Measurements from ENCODE around the gene CCER1.

Gene CCER1

GRCh38 chr12:90947869-90948268 lies 7.1 kb downstream of the CCER1 start:
- Histone ChIP-seq H3K9me2 (replicated peaks; ENCODE audit: low read depth, low read length) (no peaks in the 10 kb centered on the region), H3K9ac (ENCODE audit: low read depth, low read length, poor library complexity, severe bottlenecking) (no peak overlapping the region), H3K79me2 (ENCODE audit: insufficient read depth, low read length) (no peaks in the 10 kb centered on the region), H3K4me3 (ENCODE audit: low read length, poor library complexity, severe bottlenecking) (no peak overlapping the region), H3F3A (ENCODE audit: low read depth) (no peaks in the 10 kb centered on the region), H3K36me3 (ENCODE audit: insufficient read depth, low read length) (no peaks in the 10 kb centered on the region), H3K27me3 (ENCODE audit: insufficient read depth, low read length, poor library complexity, severe bottlenecking) (no peaks in the 10 kb centered on the region), H3K9me3 (ENCODE audit: insufficient read depth, low read depth, low read length) (no peaks in the 10 kb centered on the region), H3K4me2 (ENCODE audit: low read depth, low read length, poor library complexity, severe bottlenecking) (no peak overlapping the region), H3K4me1 (ENCODE audit: insufficient read depth, low read length, poor library complexity, severe bottlenecking) (no peaks in the 10 kb centered on the region), H4K20me1 (ENCODE audit: insufficient read depth, low read length, poor library complexity, severe bottlenecking) (no peaks in the 10 kb centered on the region), H2AFZ (ENCODE audit: low read length) (no peak overlapping the region)
- TF ChIP-seq EZH2phosphoT487 (IDR thresholded peaks at IDR 0.05; ENCODE audit: borderline replicate concordance), result no peak
- no peak for TF ChIP-seq CTCF (conservative IDR thresholded peaks at IDR 0.05; ENCODE audit: low read length)

- Histone ChIP-seq H3K79me2 (ENCODE audit: insufficient read depth, low read length) (no peaks in the 10 kb centered on the region), H3K4me3 (ENCODE audit: low read length, poor library complexity, severe bottlenecking) (no peak overlapping the region), H3K27me3 (ENCODE audit: insufficient read depth, low read length, poor library complexity, severe bottlenecking) (no peaks in the 10 kb centered on the region), H4K20me1 (ENCODE audit: insufficient read depth, low read length, poor library complexity, severe bottlenecking) (no peaks in the 10 kb centered on the region), H2AFZ (ENCODE audit: low read length) (no peak overlapping the region), H3K9me2 (replicated peaks; ENCODE audit: low read depth, low read length) (no peaks in the 10 kb centered on the region), H3K4me1 (ENCODE audit: insufficient read depth, low read length, poor library complexity, severe bottlenecking) (no peaks in the 10 kb centered on the region), H3K36me3 (ENCODE audit: insufficient read depth, low read length) (no peaks in the 10 kb centered on the region), H3K9me3 (ENCODE audit: insufficient read depth, low read depth, low read length) (no peaks in the 10 kb centered on the region), H3K4me2 (ENCODE audit: low read depth, low read length, poor library complexity, severe bottlenecking) (no peak overlapping the region), H3K9ac (ENCODE audit: low read depth, low read length, poor library complexity, severe bottlenecking) (no peak overlapping the region), H3F3A (ENCODE audit: low read depth) (no peaks in the 10 kb centered on the region)
- TF ChIP-seq CTCF (conservative IDR thresholded peaks at IDR 0.05; ENCODE audit: low read length), result peak; percentile 75
- TF ChIP-seq EZH2phosphoT487 (IDR thresholded peaks at IDR 0.05; ENCODE audit: borderline replicate concordance), result no peak
These were observed 9.8 kb downstream of the CCER1 start for GRCh38 chr12:90945070-90945649.

GRCh38 chr12:90943255-90943654 lies 11.7 kb downstream of the CCER1 start:
- Histone ChIP-seq H3K9me3 (ENCODE audit: insufficient read depth, low read depth, low read length) (no peaks in the 10 kb centered on the region), H3K36me3 (ENCODE audit: insufficient read depth, low read length) (no peaks in the 10 kb centered on the region), H3K4me2 (ENCODE audit: low read depth, low read length, poor library complexity, severe bottlenecking) (no peak overlapping the region), H3K79me2 (ENCODE audit: insufficient read depth, low read length) (no peaks in the 10 kb centered on the region), H2AFZ (ENCODE audit: low read length) (no peak overlapping the region), H3K4me3 (ENCODE audit: low read length, poor library complexity, severe bottlenecking) (no peak overlapping the region), H3K4me1 (ENCODE audit: insufficient read depth, low read length, poor library complexity, severe bottlenecking) (no peaks in the 10 kb centered on the region), H4K20me1 (ENCODE audit: insufficient read depth, low read length, poor library complexity, severe bottlenecking) (no peaks in the 10 kb centered on the region), H3K9me2 (replicated peaks; ENCODE audit: low read depth, low read length) (no peaks in the 10 kb centered on the region), H3K9ac (ENCODE audit: low read depth, low read length, poor library complexity, severe bottlenecking) (no peak overlapping the region), H3F3A (ENCODE audit: low read depth) (no peaks in the 10 kb centered on the region), H3K27me3 (ENCODE audit: insufficient read depth, low read length, poor library complexity, severe bottlenecking) (no peaks in the 10 kb centered on the region)
- TF ChIP-seq EZH2phosphoT487 (IDR thresholded peaks at IDR 0.05; ENCODE audit: borderline replicate concordance) (no peak), CTCF (conservative IDR thresholded peaks at IDR 0.05; ENCODE audit: low read length) (no peak)

All from Loucy (cell line).